AG04450 (cell line): ENCODE measurements around the gene STX16. TPM values are rescaled to one million over a fixed set of nuclear protein-coding genes. Genes with fewer than 3 reads are reported as not detected.
A peak's percentile ranks its signal among the peaks of the same experiment; 100 is the strongest.

ENCODE experiments used
- CTCF ChIA-PET: fragments of 300-600, 350-600 bp; formaldehyde crosslinking; extraction: SDS; loops from one replicate; lab custom pipeline; 2022; ENCODE audit warnings: antibody characterized with exemption, inconsistent platforms; lab: Charles Lee
- POLR2A ChIA-PET: fragments of 350-600 bp; formaldehyde crosslinking; extraction: SDS; loops from one replicate; lab custom pipeline; 2021; ENCODE audit warnings: antibody characterized with exemption, inconsistent platforms; lab: Yijun Ruan, JAX
- DNase-seq: peaks from one replicate; pipeline ENCODE4 v3.0.0-alpha.2; 2011; ENCODE audit warnings: low read depth, low spot score
- H3K27ac ChIP-seq: one replicate; pipeline ENCODE4 v1.5.1; 2012; ENCODE audit warnings: low read depth, low read length, control low read depth
- H3K27me3 ChIP-seq: one replicate; pipeline ENCODE4 v1.6.0; 2012; ENCODE audit warnings: low read length; ENCODE audit not compliant: control insufficient read depth, insufficient read depth
- H3K4me3 ChIP-seq: 2 replicates; pipeline ENCODE4 v1.5.1; 2011; ENCODE audit warnings: mild to moderate bottlenecking, low read depth, low read length, control low read depth
- H3K9me3 ChIP-seq: 2 replicates; pipeline ENCODE4 v1.5.1; 2012; ENCODE audit warnings: low read length; ENCODE audit not compliant: control insufficient read depth, insufficient read depth
- polyA minus RNA-seq: library from RNA; depleted of rRNA, polyadenylated mRNA; stranded (reverse); fragments of >200 nt; gene quantifications from 2 replicates; pipeline ENCODE4 v1.2.3, GENCODE V29; 2011; rRNA and poly(A)+ RNA removed
- polyA plus RNA-seq: library from polyadenylated mRNA; depleted of rRNA; stranded (reverse); fragments of >200 nt; gene quantifications from 2 replicates; pipeline ENCODE4 v1.2.3, GENCODE V29; 2011; rRNA removed
- TF ChIP-seq, protein P1 (sequence below): IDR thresholded peaks from 2 replicates; pipeline ENCODE4 v1.5.1; 2011; ENCODE audit warnings: low read depth, low read length, control low read depth, inconsistent platforms

Gene STX16, protein sequence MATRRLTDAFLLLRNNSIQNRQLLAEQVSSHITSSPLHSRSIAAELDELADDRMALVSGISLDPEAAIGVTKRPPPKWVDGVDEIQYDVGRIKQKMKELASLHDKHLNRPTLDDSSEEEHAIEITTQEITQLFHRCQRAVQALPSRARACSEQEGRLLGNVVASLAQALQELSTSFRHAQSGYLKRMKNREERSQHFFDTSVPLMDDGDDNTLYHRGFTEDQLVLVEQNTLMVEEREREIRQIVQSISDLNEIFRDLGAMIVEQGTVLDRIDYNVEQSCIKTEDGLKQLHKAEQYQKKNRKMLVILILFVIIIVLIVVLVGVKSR
- polyA plus RNA-seq: 43.8 and 51.9 TPM in 2 replicates
- polyA minus RNA-seq: 24.5 and 29.6 TPM in 2 replicates

DNA sequence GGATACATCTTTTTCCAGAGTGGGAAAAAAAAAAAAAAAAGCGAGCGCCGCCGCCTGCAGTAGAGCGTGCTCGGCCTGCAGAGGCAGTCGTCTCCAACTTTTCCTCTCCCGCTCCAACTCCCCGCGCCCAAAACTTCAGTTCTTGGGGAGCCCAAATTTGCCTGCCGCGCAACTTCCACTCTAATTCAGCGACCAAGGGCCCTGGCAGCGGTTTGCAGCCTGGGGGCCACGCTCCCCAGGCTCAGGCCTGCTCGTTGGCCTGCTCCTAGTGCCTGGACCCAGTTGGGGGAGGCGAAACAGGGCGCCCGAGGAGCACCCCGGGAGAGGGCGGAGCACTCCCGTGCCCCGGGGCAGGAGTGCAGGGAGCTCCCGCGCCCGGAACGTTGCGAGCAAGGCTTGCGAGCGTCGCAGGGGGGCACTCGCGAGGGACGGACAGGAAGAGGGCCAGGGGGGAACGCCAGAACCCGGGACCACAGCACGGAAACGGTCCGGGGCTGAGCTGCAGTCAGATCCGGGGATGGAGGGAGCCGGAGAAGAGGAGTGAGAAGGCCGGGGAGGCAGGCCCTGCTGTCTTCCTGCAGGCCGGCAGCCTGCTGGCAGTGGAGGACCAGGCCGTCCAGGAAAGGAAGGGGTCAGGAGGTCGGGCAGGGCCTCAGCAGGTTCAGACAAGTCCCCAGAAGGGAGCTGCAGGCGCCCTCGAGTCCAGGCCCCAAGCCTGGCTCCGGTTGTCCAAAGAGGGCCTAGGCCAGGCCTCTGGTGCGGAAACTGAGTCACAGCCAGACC lies at the start of gene STX16:
Gene STX16 (plus strand): TSS at position 508 of the 783 bp plus-strand sequence. CDS start 724 bp downstream, outside the sequence.
- Histone ChIP-seq H3K27me3 (no peaks in the 10 kb centered on the region), H3K27ac (peak within 1 kb of the TSS; percentile 96), H3K9me3 (peaks cover 5% of the 10 kb centered on the region; the same call in 1 of the 2 replicates), H3K4me3 (peak within 1 kb of the TSS; percentile 92)
- POLR2A ChIA-PET: interaction anchor here (0.6 to 1.5 kb wide), 23 partner anchors 9 to 416 kb away, joined by 3 to 12 read pairs (median 5); partner anchors contain the start of genes APCDD1L, NPEPL1 and VAPB
- peak; percentile 86 for DNase-seq
- CTCF ChIA-PET: interaction anchor here (0.7 to 1.6 kb wide), 36 partner anchors 8 to 421 kb away, joined by 3 to 7 read pairs (median 3); partner anchors contain the start of genes GNAS and RAB22A
- TF ChIP-seq, protein P1, sequence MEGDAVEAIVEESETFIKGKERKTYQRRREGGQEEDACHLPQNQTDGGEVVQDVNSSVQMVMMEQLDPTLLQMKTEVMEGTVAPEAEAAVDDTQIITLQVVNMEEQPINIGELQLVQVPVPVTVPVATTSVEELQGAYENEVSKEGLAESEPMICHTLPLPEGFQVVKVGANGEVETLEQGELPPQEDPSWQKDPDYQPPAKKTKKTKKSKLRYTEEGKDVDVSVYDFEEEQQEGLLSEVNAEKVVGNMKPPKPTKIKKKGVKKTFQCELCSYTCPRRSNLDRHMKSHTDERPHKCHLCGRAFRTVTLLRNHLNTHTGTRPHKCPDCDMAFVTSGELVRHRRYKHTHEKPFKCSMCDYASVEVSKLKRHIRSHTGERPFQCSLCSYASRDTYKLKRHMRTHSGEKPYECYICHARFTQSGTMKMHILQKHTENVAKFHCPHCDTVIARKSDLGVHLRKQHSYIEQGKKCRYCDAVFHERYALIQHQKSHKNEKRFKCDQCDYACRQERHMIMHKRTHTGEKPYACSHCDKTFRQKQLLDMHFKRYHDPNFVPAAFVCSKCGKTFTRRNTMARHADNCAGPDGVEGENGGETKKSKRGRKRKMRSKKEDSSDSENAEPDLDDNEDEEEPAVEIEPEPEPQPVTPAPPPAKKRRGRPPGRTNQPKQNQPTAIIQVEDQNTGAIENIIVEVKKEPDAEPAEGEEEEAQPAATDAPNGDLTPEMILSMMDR: peak; percentile 51

GRCh38 chr20:58602124-58602523 lies 49.0 kb upstream of the STX16 start:
- TF ChIP-seq, protein P1: no peak
- no peak overlapping the region for H3K4me3 ChIP-seq
- no peaks in the 10 kb centered on the region; the same call in 1 of the 2 replicates for H3K9me3 ChIP-seq
- H3K27ac ChIP-seq: no peak overlapping the region
- no peak for DNase-seq
- H3K27me3 ChIP-seq: no peaks in the 10 kb centered on the region
- CTCF ChIA-PET: no interaction called here
- POLR2A ChIA-PET: no interaction called here

DNA sequence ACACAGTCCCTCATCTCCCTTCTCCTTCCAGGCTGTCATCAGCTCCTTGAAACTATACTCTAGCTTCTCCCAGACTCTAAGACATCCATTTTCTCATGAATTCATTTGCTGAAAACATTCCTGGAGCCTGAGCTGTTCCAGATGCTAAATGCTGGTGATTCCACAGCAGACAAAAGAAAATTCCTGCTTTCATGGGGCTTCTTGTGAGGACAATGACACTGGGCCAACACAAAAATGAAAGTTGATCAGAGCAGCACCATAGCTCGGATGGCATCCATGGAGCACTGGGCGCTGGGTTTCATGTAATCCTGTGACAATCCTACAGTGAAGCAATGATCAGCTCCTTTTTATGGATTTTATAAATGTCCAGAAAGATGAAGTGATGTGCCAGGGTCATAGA lies 47.4 kb upstream of the STX16 start:
- ChIA-PET CTCF (interaction anchor here (0.8 to 0.9 kb wide), 2 partner anchors 31 to 370 kb away, joined by 3 read pairs; no protein-coding TSS in a partner anchor), POLR2A (interaction anchor here (0.8 to 1.0 kb wide), 2 partner anchors 47 to 92 kb away, joined by 3 to 4 read pairs; partner anchors contain the start of gene STX16)
- TF ChIP-seq, protein P1: no peak
- no peaks in the 10 kb centered on the region; the same call in 1 of the 2 replicates for H3K9me3 ChIP-seq
- peak overlapping the region; percentile 68 for H3K27ac ChIP-seq
- no peaks in the 10 kb centered on the region for H3K27me3 ChIP-seq
- no peak overlapping the region for H3K4me3 ChIP-seq
- peak; percentile 29 for DNase-seq

GRCh38 chr20:58604128-58604881 lies 46.8 kb upstream of the STX16 start:
- TF ChIP-seq, protein P1: no peak
- no peaks in the 10 kb centered on the region for H3K27me3 ChIP-seq
- H3K9me3 ChIP-seq: no peaks in the 10 kb centered on the region; the same call in 1 of the 2 replicates
- peak overlapping the region; percentile 68 for H3K27ac ChIP-seq
- no peak overlapping the region for H3K4me3 ChIP-seq
- CTCF ChIA-PET: interaction anchor here (0.6 to 0.9 kb wide), 2 partner anchors 32 to 450 kb away, joined by 3 read pairs; no protein-coding TSS in a partner anchor
- no peak for DNase-seq
- POLR2A ChIA-PET: interaction anchor here (0.8 to 1.0 kb wide), 2 partner anchors 47 to 93 kb away, joined by 3 to 4 read pairs; partner anchors contain the start of gene STX16
